ENCODE measurements around the gene THEMIS. TPM values are rescaled to one million over a fixed set of nuclear protein-coding genes. Genes with fewer than 3 reads are reported as not detected.
"Not testable (repeated sequence)": the region's sequence is repeated elsewhere in the genome, so short reads cannot be mapped to it uniquely, and the experiment has no call there.

THEMIS gene
- total RNA-seq, 4 donors from 2014 or later: 1.1 to 6.0 (median 3.9) TPM

DNA sequence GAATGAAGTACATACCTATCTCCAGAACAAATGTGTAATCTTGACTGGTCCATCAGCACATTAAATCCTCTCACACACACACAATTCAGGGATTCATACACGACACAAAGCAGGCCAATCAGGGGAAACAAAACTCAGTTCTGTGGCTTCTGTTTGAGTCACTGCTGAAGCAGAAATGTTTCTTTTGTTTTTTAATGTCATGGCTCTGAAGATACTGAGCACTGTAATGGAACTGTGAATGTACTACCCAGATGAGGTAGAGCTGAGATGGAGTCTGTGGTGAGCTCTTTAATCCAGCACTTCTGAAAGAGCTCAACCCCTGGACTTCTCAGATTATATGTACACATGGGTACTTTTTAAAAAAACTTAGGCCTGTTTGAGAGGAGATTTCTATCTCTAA lies 116.4 kb downstream of the THEMIS start:
- DNase-seq: no peak
- Histone ChIP-seq H3K27me3 (no peaks in the 10 kb centered on the region), H3K4me1 (peaks cover 0 to 3% (median 0%) of the 10 kb centered on the region in 4 donors), H3K9me3 (no peaks in the 10 kb centered on the region), H3K4me3 (no peak overlapping the region), H3K36me3 (no peaks in the 10 kb centered on the region), H3K27ac (no peak overlapping the region)
- in situ Hi-C loops (cut with MboI; ENCODE audit: low pct_ligation_motif_present in 1 of 4, low pct_unique_long_range_greater_than_20kb in 1 of 4, low sequenced_read_pairs in 3 of 4): no loop called here
- no peak for TF ChIP-seq EP300 (IDR thresholded peaks at IDR 0.05; ENCODE audit: low read depth)
- TF ChIP-seq CTCF (IDR thresholded peaks at IDR 0.05): no peak
- TF ChIP-seq POLR2A (IDR thresholded peaks at IDR 0.05): no peak
- no peak for TF ChIP-seq POLR2AphosphoS5 (IDR thresholded peaks at IDR 0.05)
- WGBS, 2 donors (ENCODE audit: low coverage in 1 of 2): 56 to 100% methylated on average over 1 of the region's 1 CpG
- intact Hi-C loops (cut with DNase I; ENCODE audit: low total_unique reads): no loop called here

- H3K9me3 ChIP-seq; in situ Hi-C loops (cut with MboI; ENCODE audit: low pct_ligation_motif_present in 1 of 4, low pct_unique_long_range_greater_than_20kb in 1 of 4, low sequenced_read_pairs in 3 of 4); DNase-seq; H3K4me1 ChIP-seq; H3K36me3 ChIP-seq; intact Hi-C loops (cut with DNase I; ENCODE audit: low total_unique reads); H3K27ac ChIP-seq; H3K4me3 ChIP-seq; H3K27me3 ChIP-seq: not testable (repeated sequence)
- WGBS, 2 donors (ENCODE audit: low coverage in 1 of 2): 47% methylated on average over 4 of the region's 4 CpGs; no CpG with 5 or more reads in 1 of the 2 donors
These were observed 119.1 kb downstream of the THEMIS start for GRCh38 chr6:127781636-127782272.

DNA sequence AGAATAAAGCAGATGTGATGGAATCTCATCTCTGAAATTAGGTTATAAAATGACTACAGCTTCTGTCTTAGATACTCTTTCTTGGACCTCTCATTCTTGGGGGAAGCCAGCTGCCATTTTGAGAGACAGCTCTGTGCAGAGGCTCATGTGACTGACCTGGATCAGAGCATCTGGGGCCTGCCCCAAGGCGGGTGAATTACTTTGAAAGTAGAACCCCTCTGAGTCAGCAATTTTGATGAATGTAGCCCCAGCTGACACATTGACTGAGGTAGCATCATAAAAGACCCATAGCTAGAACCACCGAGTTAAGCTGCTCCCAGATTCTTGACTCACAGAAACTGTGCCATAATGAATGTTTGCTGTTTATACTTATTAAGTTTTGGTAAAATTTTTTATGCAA lies 124.5 kb downstream of the THEMIS start:
- TF ChIP-seq EP300 (IDR thresholded peaks at IDR 0.05; ENCODE audit: low read depth) (no peak), POLR2AphosphoS5 (IDR thresholded peaks at IDR 0.05) (no peak), CTCF (IDR thresholded peaks at IDR 0.05) (no peak), POLR2A (IDR thresholded peaks at IDR 0.05) (no peak)
- no peak for DNase-seq
- in situ Hi-C loops (cut with MboI; ENCODE audit: low pct_ligation_motif_present in 1 of 4, low pct_unique_long_range_greater_than_20kb in 1 of 4, low sequenced_read_pairs in 3 of 4): no loop called here
- intact Hi-C loops (cut with DNase I; ENCODE audit: low total_unique reads): no loop called here
- H3K4me1 ChIP-seq: no peaks in the 10 kb centered on the region
- no peaks in the 10 kb centered on the region for H3K36me3 ChIP-seq
- no peaks in the 10 kb centered on the region for H3K27me3 ChIP-seq
- H3K27ac ChIP-seq: no peak overlapping the region
- no peaks in the 10 kb centered on the region for H3K9me3 ChIP-seq
- WGBS, 2 donors (ENCODE audit: low coverage in 1 of 2): 92 to 100% methylated on average over 1 to 2 of the region's 2 CpGs
- no peak overlapping the region for H3K4me3 ChIP-seq

- Histone ChIP-seq H3K27ac (no peak overlapping the region), H3K27me3 (no peaks in the 10 kb centered on the region), H3K4me1 (no peaks in the 10 kb centered on the region), H3K4me3 (no peak overlapping the region), H3K9me3 (no peaks in the 10 kb centered on the region), H3K36me3 (no peaks in the 10 kb centered on the region)
- no peak for DNase-seq
- TF ChIP-seq EP300 (IDR thresholded peaks at IDR 0.05; ENCODE audit: low read depth): no peak
- TF ChIP-seq POLR2AphosphoS5 (IDR thresholded peaks at IDR 0.05): no peak
- TF ChIP-seq CTCF (IDR thresholded peaks at IDR 0.05): no peak
- no peak for TF ChIP-seq POLR2A (IDR thresholded peaks at IDR 0.05)
- 60% methylated on average over 1 of the region's 1 CpG for WGBS, 2 donors (ENCODE audit: low coverage in 1 of 2)
- in situ Hi-C loops (cut with MboI; ENCODE audit: low pct_ligation_motif_present in 1 of 4, low pct_unique_long_range_greater_than_20kb in 1 of 4, low sequenced_read_pairs in 3 of 4) (no loop called here), intact Hi-C loops (cut with DNase I; ENCODE audit: low total_unique reads) (no loop called here)
These were observed 125.5 kb downstream of the THEMIS start for GRCh38 chr6:127775371-127775770.

GRCh38 chr6:127768745-127769144 lies 132.1 kb downstream of the THEMIS start:
- Histone ChIP-seq H3K27ac (no peak overlapping the region), H3K4me3 (no peak overlapping the region), H3K36me3 (no peaks in the 10 kb centered on the region), H3K27me3 (no peaks in the 10 kb centered on the region), H3K9me3 (no peaks in the 10 kb centered on the region), H3K4me1 (no peaks in the 10 kb centered on the region)
- no peak for DNase-seq
- 45 to 66% methylated on average over 4 of the region's 4 CpGs for WGBS, 2 donors (ENCODE audit: low coverage in 1 of 2)
- no peak for TF ChIP-seq EP300 (IDR thresholded peaks at IDR 0.05; ENCODE audit: low read depth)
- TF ChIP-seq POLR2A (IDR thresholded peaks at IDR 0.05): no peak
- no peak for TF ChIP-seq POLR2AphosphoS5 (IDR thresholded peaks at IDR 0.05)
- TF ChIP-seq CTCF (IDR thresholded peaks at IDR 0.05): no peak
- intact Hi-C loops (cut with DNase I; ENCODE audit: low total_unique reads): no loop called here
- in situ Hi-C loops (cut with MboI; ENCODE audit: low pct_ligation_motif_present in 1 of 4, low pct_unique_long_range_greater_than_20kb in 1 of 4, low sequenced_read_pairs in 3 of 4): no loop called here
